NCI-H1417 (cell line): ENCODE data around the gene LLPH.
A peak's percentile ranks its signal among the peaks of the same experiment; 100 is the strongest.

Experiments
- DNase-seq, 3 experiments: peaks; one replicate each; lab custom pipeline; 2025; lab: John Stamatoyannopoulos, UW

The LLPH gene

GRCh38 chr12:66090157-66090556 lies 40.4 kb downstream of the LLPH start:
- DNase-seq: no peak

- peak; percentile 17 to 70 (median 46) for DNase-seq
Observed at GRCh38 chr12:66087365-66087943, 43.1 kb downstream of the LLPH start.

- DNase-seq: no peak
Observed at GRCh38 chr12:66085998-66086397, 44.6 kb downstream of the LLPH start.

- DNase-seq: no peak
Observed at GRCh38 chr12:66085213-66085612, 45.3 kb downstream of the LLPH start.

- no peak for DNase-seq
Observed at GRCh38 chr12:66083766-66084165, 46.8 kb downstream of the LLPH start.

GRCh38 chr12:66082744-66083143 lies 47.8 kb downstream of the LLPH start:
- no peak for DNase-seq

- no peak for DNase-seq
Observed at GRCh38 chr12:66080791-66081190, 49.8 kb downstream of the LLPH start.

GRCh38 chr12:66077542-66077941 lies 53.0 kb downstream of the LLPH start:
- no peak for DNase-seq

- DNase-seq: no peak
Observed at GRCh38 chr12:66074561-66074960, 56.0 kb downstream of the LLPH start.

GRCh38 chr12:66072566-66072965 lies 58.0 kb downstream of the LLPH start:
- DNase-seq: no peak

GRCh38 chr12:66072135-66072534 lies 58.4 kb downstream of the LLPH start:
- DNase-seq: no peak

- DNase-seq: no peak
Observed at GRCh38 chr12:66071549-66071948, 59.0 kb downstream of the LLPH start.

- DNase-seq: no peak
Observed at GRCh38 chr12:66070378-66071120, 60.0 kb downstream of the LLPH start.

- DNase-seq: no peak
Observed at GRCh38 chr12:66066929-66067523, 63.5 kb downstream of the LLPH start.
